GM18517 (cell line): ENCODE data around the gene KRTAP19-5.
"Not testable (repeated sequence)": the region's sequence is repeated elsewhere in the genome, so short reads cannot be mapped to it uniquely, and the experiment has no call there.

Experiments
- ATAC-seq: cut with Tn5 transposase; IDR thresholded peaks from one replicate; pipeline ENCODE4 v1.9.1; 2021; ENCODE audit warnings: mild to moderate bottlenecking, moderate library complexity; ENCODE audit not compliant: unreplicated experiment

Gene KRTAP19-5

DNA sequence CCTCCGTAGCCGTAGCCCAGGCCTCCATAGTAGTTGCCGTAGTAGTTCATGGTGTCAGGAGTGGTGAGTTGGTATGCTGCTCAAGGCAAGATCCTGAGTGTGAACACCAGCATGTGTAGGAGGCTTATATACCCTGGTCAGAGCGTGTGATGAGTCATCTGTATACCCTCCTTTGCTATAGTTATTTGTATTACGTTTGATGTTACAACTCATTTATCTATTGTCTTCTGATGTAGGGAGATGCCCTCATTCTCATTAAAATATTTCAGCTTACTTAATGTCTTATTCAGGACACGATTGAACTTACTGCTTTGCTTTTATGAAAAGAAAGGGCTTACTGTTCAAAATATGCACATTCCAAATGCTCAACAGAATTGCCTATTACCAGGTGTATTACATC is at the start of gene KRTAP19-5:
Gene KRTAP19-5, minus strand, starts transcription at position 101 of the 400 bp plus-strand sequence. Its CDS starts 51 bp downstream, at position 50.
- no peak for ATAC-seq

DNA sequence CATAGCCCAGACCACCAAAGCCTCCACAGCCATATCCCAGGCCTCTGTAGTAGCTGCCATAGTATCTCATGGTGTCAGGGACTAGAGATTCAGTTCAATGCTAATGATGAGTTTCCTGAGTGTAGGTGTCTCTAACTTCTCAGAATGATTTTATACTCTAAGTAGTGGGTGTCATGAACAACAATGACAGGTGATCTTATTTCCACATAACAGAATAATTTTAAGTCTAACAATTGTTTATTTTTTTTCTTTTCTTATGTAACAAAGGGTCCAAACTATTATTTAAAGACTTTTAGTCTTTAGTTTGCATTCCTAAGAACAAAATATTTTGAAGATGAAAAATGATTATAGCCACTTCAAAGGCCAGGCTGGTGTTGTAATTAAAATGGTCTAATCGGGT is 39.8 kb upstream of the KRTAP19-5 start, which contains the start of gene KRTAP19-6:
Gene KRTAP19-6, minus strand, starts transcription at position 101 of the 400 bp plus-strand sequence. Its CDS starts 31 bp downstream, at position 70.
- no peak for ATAC-seq

DNA sequence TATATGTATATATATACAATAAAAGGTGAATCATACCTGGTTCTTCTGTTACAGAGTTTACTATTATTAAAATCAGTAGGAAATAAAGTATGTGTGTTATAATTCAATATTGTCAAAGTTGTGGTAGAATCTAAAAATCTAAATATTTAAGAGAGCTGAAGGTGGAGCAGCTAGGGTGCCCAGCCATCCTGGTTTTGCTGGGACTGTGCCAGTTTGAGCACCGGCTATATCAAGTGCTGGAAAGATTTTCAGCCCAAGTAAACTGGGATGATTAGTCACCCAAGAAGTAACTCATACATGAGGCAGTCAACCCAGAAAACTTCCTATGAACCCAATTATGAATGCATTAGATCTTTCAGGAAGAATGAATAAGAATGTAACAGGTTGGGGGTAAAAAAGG is 16.9 kb upstream of the KRTAP19-5 start:
- ATAC-seq: no peak

DNA sequence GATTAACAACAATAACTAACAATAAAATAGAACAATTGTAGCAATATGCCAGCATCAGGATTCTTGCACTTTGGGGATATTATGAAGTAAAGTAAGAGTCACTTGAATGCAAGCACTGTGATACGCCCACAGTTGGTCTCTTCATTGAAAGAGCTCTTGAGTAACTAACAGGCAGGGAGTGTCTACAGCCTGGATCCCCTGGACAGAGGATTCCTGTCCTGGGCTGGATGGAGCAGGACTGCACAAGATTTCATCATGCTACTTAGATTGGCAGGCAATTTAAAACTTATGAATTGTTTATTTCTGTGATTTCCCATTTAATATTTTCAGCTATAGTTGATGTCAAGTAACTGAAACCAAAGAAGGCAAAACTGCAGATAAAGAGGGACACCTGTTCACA is 13.7 kb upstream of the KRTAP19-5 start:
- no peak for ATAC-seq

DNA sequence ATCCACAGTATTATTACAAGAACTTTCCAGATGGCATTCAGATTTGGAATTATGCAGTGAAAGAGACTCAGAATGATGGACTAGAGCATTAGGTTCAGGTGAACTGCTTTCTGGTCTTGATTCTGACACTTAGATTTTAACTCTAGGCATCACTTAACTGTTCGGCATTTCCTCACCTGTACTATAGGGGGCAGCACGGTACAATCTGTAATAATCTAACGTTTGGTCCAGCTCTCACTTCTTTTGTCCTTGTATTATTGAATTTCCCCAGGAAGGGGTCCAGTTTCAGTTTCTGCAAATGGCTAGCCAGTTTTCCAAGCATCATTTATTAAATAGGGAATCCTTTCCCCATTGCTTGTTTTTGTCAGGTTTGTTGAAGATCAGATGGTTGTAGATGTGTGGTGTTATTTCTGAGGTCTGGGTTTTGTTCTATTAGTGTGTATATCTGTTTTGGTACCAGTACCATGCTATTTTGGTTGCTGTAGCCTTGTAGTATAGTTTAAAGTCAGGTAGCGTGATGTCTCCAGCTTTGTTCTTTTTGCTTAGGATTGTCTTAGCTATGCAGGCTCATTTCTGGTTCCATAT is 3.8 kb upstream of the KRTAP19-5 start:
- ATAC-seq: not testable (repeated sequence)

DNA sequence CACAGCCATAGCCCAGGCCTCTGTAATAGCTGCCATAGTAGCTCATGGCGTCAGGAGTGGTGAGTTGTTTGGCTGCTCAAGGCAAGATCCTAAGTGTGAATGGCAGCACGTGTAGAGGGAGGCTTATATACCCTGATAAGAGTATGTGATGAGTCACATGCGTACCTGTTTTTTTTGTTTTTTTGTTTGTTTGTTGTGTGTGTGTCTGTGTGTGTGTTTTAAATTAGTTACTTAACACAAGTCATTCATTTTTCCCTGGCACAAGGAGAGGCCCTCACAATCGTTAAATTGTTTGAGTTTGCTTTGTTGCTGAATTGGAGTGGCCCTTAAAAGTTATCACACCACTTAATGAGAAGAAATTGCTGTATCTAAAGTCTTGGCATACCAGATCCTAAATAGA is 4.9 kb downstream of the KRTAP19-5 start, which contains the start of gene KRTAP19-4:
Gene KRTAP19-4, minus strand, starts transcription at position 101 of the 400 bp plus-strand sequence. Its CDS starts 55 bp downstream, at position 46.
- no peak for ATAC-seq

DNA sequence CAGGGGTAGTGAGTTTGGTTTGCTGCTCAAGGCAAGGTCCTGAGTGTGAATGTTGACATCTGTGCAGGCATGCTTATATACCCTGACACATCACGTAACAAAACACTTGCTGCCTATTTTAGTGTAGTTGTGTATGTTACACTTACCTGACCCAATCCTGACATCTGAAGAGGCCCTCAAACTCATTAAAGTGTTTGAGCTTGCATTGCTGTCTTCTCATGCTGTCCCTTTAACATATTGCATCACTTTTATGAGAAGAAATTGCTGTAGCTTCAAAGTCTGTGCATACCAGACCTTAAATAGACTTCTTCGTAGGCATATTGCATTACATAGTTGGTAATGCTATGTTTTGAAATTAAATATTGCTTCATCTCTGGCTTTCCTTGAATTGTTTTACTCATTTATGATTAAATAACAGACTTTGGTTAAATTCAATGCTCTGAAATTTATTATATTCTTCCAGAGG is 9.9 kb downstream of the KRTAP19-5 start, which contains the start of gene KRTAP19-3:
Gene KRTAP19-3, minus strand, starts transcription at position 51 of the 466 bp plus-strand sequence. CDS start 56 bp downstream, outside the sequence.
- no peak for ATAC-seq

DNA sequence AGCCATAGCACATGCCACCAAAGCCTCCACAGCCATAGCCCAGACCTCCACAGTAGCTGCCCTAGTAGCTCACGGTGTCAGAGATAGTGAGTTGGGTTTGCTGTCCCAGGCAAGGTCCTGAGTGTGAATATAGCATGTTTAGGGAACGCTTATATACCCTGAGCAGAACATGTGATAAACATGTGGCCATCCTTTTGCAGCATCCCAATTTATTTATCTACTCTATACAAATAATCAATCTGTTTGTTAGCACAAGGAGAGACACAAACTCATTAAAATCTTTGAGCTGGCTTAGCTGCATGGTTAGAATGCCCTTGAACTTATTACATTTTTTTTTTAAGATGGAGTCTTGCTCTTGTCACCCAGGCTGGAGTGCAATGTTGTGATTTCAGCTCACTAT is 14.6 kb downstream of the KRTAP19-5 start, which contains the start of gene KRTAP19-2:
Gene KRTAP19-2, minus strand, starts transcription at position 101 of the 400 bp plus-strand sequence. Its CDS starts 88 bp downstream, at position 13.
- ATAC-seq: no peak

DNA sequence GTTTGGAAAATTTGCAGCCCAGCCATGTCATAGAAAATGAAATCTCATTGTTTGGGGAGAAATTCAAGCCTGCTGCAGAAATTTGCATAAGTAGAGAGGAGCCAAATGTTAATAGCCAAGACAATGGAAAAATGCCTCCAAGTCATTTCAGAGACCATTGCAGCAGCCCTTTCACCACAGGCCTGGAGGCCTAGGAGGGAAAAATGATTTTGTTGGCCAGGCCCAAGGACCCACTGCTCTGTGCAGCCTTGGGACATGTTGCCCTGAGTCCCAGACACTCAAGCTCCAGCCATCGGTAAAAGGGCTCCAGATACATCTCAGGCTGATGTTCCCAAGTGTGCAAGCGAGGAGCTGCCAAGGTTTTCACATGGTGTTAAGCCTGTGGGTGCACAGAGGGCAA is 15.8 kb downstream of the KRTAP19-5 start:
- ATAC-seq: no peak

DNA sequence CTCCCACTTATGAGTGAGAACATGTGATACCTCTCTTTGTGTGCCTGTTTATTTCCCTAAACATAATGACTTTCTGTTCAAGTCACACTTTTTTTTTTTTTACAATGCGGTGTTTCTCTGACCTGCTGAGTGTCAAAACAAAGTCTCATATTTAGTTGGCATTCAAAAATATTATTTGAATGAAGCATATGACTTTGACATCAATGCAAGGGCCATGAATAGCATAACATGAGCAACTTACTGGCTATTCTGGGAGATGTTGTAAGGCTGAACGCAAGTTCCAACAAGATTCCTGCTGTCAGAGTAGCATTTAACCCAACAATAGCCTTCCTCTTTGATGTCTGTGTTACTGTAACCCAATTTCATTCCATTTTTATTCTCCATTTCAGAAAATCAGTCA is 19.8 kb downstream of the KRTAP19-5 start:
- no peak for ATAC-seq

DNA sequence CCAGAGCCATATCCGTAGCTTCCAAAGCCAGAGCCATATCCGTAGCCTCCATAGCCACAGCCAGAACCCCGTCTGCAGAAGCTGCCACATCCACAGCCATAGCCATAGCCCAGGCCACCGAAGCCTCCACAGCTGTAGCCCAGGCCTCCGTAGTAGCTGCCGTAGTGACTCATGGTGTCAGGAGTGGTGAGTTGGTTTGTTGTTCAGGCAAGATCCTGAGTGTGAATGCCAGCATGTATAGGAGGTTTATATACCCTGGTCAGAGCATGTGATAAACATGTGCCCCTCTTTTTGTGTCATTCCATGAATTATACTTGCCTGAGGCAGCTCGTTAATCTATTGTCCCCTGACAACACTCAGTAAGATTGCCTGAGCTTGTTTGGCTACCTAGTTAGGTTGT is 21.8 kb downstream of the KRTAP19-5 start, which contains the start of gene KRTAP19-1:
Gene KRTAP19-1, minus strand, starts transcription at position 223 of the 400 bp plus-strand sequence. Its CDS starts 50 bp downstream, at position 173.
- no peak for ATAC-seq

DNA sequence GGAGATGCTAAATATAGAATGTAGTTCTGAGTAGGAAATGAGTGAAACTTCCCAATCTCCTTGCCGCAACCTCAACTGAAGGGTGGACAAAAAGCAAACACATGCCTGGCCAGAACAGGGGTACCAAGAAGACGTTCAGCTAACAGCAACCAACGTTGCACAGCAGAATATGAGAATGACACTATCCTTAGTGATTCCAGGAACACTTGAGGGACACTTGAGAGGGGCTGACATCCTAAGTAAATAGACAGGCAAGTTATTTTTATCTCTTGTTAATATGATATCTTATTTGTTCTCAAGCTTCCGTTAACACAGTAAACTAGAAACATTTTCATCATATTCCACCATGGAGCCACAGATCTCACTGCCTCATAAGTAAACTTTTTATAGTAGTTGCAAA is 22.7 kb downstream of the KRTAP19-5 start:
- no peak for ATAC-seq

DNA sequence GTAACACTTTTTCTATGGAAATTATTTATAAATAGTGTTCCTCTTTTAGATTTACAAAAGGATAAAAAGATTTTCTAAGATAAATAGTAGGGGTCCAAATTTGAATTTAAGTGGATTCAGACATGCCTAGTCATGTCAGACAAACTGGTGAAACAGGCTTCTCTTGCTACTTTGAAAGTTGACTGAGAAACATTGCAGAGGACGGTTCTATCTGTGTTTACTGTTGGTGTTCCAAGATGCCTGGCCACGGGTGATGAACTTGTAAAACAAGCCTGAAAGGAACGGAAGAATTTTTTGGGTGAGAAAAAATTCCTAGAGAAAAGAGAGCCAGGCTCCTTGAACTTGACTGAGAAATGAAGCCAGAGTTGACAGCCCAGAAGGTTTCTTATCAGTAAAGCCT is 23.9 kb downstream of the KRTAP19-5 start:
- no peak for ATAC-seq

DNA sequence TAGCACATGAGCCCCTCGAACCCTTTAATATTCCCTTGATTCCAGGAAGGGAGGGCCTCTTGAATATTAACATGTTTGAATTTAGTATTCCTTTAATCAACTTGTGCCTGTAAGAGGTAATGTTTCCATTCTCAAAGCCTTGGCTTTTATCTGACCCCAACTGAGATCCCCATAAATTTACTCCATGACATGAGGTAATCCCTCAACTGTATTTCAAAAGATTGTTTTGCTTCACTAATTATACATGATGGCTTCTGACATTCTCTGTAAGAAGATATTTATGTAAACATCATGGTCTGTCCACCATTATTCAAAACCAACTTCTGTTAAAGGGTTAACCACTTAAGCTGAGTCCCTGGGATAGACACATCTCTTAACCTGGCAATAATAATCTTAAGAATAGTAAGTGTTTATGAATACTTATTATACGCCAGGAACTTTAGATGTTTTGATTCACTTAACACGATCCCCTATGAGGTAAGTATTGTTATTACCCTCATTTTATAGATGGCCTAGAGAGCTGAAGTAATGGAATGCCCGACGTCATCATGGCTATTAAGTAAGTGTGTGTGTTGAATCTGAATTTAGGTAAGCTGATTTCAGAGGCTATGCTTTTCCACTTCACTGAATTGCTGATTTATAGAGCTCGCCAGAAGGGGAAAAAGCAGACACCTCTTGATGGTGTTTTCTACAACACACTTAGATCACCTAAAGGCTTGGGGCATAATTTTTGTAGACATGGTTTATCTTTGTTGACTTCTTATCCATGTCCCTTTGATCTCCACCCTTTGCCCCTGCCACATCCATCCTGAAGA is 32.8 kb downstream of the KRTAP19-5 start:
- no peak for ATAC-seq

DNA sequence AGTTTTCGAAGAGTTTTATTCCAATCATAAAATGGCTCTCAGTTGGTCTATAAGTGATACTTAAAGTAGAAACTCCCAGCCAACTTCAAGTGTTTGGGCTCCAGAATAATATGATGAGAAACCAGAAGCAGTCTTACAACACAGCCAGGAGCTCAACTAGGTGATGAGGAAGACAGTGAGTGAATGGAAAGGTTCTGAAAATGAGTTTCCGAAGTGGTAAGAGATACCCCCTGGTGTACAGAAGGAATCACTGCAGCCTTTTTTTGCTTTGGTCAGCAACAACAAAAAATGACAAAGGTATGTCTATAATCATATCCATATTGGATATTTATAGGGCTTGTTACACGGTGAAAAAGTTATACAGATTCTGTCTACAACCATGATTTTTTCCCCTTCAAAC is 38.2 kb downstream of the KRTAP19-5 start:
- no peak for ATAC-seq
